ENCODE results near the gene LGR5. TPM values are rescaled to one million over a fixed set of nuclear protein-coding genes. Genes with fewer than 3 reads are reported as not detected.

The LGR5 gene
- total and polyA plus RNA-seq, 2 of the 8 experiments (the other 6 are each of a cell fraction or from before 2014, with no cell fraction given), result 0.08 to 0.19 TPM

GRCh38 chr12:71474791-71475190, 35.2 kb downstream of the LGR5 start:
- Histone ChIP-seq H3K4me2 (ENCODE audit: insufficient read depth in 1 of 2, low read depth in 2 of 2, low read length in 2 of 2) (no peak overlapping the region), H3K27ac (ENCODE audit: low read depth, low read length) (no peak overlapping the region), H3K79me2 (ENCODE audit: control insufficient read depth in 1 of 2, insufficient read depth in 2 of 2, low read length in 2 of 2) (no peaks in the 10 kb centered on the region), H3K23ac (ENCODE audit: insufficient read length) (no peak overlapping the region), H3K18ac (ENCODE audit: extremely low read depth, low read length) (no peak overlapping the region), H3K56ac (replicated peaks; ENCODE audit: insufficient read length, low read depth, low read length) (no peak overlapping the region), H4K20me1 (replicated peaks in 1 of 2; ENCODE audit: control insufficient read depth in 1 of 2, insufficient read depth in 2 of 2, low read length in 2 of 2) (no peaks in the 10 kb centered on the region), H2BK15ac (ENCODE audit: low read length) (no peak overlapping the region), H2BK20ac (ENCODE audit: low read length) (no peak overlapping the region), H3K79me1 (ENCODE audit: low read depth, low read length) (no peaks in the 10 kb centered on the region), H2AFZ (ENCODE audit: low read length) (no peak overlapping the region), H4K5ac (ENCODE audit: insufficient read length, low read depth, low read length) (no peak overlapping the region), H3K27me3 (replicated peaks in 1 of 4; ENCODE audit: control insufficient read depth in 3 of 4, extremely low read depth in 1 of 4, insufficient read depth in 3 of 4, low read length in 3 of 4) (no peaks in the 10 kb centered on the region), H4K8ac (ENCODE audit: extremely low read depth, insufficient read depth, low read length) (no peak overlapping the region), H3K4ac (replicated peaks; ENCODE audit: insufficient read length, low read depth, low read length) (no peak overlapping the region), H2BK12ac (ENCODE audit: low read depth, low read length) (no peak overlapping the region), H3K36me3 (ENCODE audit: control insufficient read depth in 2 of 4, insufficient read depth in 4 of 4, low read length in 3 of 4) (no peaks in the 10 kb centered on the region), H3K23me2 (ENCODE audit: low read depth, low read length) (no peaks in the 10 kb centered on the region), H4K91ac (replicated peaks; ENCODE audit: insufficient read length, low read length) (no peak overlapping the region), H2BK120ac (replicated peaks; ENCODE audit: low read depth, low read length) (no peak overlapping the region), H3K4me1 (replicated peaks in 1 of 4; ENCODE audit: control insufficient read depth in 3 of 4, insufficient read depth in 4 of 4, low read length in 3 of 4) (no peaks in the 10 kb centered on the region), H2AK5ac (ENCODE audit: low read depth, low read length) (no peak overlapping the region), H3K9ac (replicated peaks in 1 of 4; ENCODE audit: extremely low read depth in 1 of 4, low read depth in 3 of 4, low read length in 3 of 4) (no peak overlapping the region), H3K9me3 (ENCODE audit: insufficient read depth in 2 of 2, low read depth in 1 of 2, low read length in 1 of 2) (no peaks in the 10 kb centered on the region), H3K4me3 (ENCODE audit: extremely low read depth in 1 of 4, insufficient read depth in 2 of 4, low read depth in 3 of 4, low read length in 4 of 4) (no peak overlapping the region), H3K14ac (ENCODE audit: insufficient read length) (no peak overlapping the region), H2BK5ac (ENCODE audit: low read depth, low read length) (no peak overlapping the region)
- CTCF ChIA-PET (ENCODE audit: partially characterized antibody), result no interaction called here
- WGBS, 2 experiments (ENCODE audit: extremely low coverage in 1 of 2, insufficient coverage in 1 of 2, insufficient read length in 1 of 2, insufficient replicate concordance in 2 of 2, low coverage in 1 of 2, low lambda C conversion rate in 2 of 2, missing lambda C conversion rate in 1 of 2), result 89% methylated on average over 2 of the region's 2 CpGs; no CpG with 5 or more reads in 1 of the 2 experiments
- DNase-seq (ENCODE audit: low read depth in 1 of 2, low spot score in 2 of 2) (no peak), FAIRE-seq (no peak)
- POLR2A ChIA-PET (ENCODE audit: partially characterized antibody), result interaction anchor here (0.6 kb wide), 1 partner anchor 185 kb away, joined by 3 read pairs; no protein-coding TSS in a partner anchor
- no peak for TF ChIP-seq MAX (IDR thresholded peaks at IDR 0.05)
- no peak for TF ChIP-seq HDAC2 (IDR thresholded peaks at IDR 0.05; ENCODE audit: borderline replicate concordance in 1 of 2, low read depth in 2 of 2, low read length in 2 of 2)
